GM18909 (cell line): ENCODE results near the gene MGA.

Source experiments
- ATAC-seq: cut with Tn5 transposase; IDR thresholded peaks from one replicate; pipeline ENCODE4 v1.9.1; 2021; ENCODE audit warnings: mild to moderate bottlenecking; ENCODE audit not compliant: unreplicated experiment, poor library complexity

The MGA gene

DNA sequence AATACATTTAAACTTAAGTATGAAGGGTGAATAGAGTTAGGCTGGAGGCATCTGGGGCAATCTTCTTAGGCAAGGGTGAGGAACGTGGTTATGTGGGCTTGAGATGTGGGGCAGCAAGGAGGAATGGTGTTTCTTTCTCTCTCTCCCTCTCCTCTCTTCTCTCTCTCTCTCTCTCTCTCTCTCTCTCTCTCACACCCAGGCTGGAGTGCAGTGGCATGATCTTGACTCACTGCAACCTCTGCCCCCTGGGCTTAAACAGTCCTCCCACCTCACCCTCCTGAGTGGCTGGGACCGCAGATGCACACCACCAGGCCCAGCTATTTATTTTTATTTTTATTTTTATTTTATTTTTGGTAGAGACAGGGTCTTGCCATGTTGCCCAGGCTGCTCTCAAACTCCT lies 4.0 kb upstream of the MGA start:
- no peak for ATAC-seq

DNA sequence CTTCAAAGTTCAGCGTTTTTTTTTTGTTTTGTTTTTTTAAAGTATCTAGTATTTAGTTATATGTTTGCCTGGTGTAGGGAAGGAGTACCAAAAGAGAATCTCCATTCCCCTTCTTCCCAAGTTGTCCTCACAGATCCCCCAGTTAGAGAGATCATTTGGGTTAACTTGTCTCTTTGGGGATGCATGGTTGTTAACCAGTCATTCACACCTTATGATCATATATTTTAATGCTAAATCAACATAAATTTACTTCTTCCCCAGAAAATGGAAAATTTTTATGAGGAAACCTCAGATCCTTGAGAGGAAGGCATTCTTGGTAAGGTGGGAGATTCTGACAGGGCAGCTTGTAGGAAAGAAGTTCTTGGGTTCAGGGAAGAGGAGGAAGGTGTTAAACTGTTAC lies 1.5 kb upstream of the MGA start:
- ATAC-seq, result no peak

DNA sequence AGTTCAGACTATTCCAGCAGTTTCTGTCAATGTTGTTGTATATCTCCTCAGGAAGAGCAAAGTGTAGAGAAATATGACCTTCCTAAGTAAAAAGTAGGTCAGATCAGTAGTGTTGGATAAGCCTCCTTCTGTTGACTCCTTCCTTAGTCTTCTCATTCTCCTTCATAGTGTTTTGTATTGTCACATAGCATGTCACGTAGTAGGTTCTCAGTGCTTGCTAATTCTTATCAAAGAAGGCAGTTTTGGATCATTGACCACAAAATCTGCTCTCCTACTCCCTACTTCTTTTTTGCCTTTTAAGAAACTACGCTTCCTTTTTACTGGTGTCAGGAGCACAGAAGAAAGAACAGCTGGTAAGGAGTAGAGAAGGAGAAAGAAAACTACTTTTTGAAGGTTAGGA lies 1.0 kb upstream of the MGA start:
- no peak for ATAC-seq

DNA sequence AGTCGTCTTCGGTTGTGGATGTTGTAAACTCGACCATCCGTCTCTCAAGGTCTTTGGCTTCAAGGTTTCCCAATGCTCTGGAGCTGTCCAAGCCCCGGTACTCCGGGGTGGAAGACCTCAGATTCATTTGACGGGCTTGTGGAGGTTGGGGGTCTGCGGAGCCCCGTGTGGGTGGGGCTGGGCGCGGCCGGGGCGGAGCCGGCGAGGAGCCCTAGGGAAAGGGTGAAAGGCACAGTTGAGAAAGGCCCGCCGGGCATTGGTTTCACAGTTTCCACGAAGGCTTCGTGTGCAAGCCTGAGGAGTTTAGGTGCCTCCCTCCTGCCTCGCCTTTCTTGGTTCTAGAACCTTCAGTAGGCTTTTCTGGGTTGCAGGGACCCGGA lies 360 bp upstream of the MGA start:
- no peak for ATAC-seq

DNA sequence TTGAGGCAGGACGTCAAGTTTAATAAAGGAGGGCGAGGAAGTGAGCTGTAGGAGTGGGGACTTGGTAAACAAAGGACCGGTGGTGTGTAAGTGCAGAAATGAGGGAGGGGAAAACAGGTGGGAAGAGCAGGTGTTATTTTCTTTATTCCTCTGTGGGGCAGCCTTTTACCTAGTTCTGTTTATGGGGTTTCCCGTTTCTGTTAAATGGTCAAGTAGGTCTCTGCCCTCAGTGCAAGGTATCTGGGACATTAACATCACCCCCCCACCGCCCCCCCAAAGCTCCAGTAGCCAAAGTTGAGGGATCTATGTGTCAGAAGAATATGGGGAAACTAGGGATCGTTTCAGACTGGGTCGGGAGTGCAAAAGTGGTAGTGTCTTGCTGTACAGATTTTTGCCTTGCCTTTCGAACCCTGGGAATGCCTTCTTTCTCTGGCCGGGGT lies 893 bp downstream of the MGA start:
- ATAC-seq, result peak; percentile 1

DNA sequence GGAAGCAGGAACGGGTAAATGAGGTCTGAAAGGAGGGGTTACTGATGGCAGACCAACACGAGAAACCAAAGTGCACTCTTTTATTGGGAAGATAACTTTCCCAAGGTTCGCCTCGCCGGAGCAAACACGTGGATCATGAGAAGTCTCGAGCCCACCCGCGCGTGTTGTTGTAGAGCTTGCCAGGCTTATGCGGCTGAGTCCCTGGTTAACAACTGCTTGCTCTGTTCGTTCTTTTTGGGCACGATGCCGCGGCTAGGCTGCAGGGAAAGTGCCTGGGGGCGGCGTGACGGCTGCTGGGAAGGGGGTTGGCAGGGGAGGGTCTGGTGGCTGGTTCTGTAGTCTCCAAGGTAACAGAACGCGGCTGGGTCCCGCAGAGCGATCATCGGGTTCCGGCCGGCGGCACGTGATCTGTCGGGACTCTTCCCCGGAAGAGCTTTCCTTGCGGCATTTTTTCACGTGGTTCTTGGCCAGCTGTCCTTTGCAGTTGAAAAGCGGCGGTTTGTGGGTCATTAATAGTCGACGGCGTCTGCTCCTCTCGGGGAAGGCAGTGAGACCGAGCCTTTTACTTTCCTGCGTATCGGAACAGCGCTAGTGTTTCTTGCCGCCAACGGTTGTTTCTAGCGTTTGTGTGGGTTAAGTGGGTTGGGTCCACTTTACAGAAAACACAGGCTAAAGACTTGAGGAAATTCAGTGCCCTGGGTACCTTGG lies 1.5 kb downstream of the MGA start:
- peak; percentile 41 for ATAC-seq

DNA sequence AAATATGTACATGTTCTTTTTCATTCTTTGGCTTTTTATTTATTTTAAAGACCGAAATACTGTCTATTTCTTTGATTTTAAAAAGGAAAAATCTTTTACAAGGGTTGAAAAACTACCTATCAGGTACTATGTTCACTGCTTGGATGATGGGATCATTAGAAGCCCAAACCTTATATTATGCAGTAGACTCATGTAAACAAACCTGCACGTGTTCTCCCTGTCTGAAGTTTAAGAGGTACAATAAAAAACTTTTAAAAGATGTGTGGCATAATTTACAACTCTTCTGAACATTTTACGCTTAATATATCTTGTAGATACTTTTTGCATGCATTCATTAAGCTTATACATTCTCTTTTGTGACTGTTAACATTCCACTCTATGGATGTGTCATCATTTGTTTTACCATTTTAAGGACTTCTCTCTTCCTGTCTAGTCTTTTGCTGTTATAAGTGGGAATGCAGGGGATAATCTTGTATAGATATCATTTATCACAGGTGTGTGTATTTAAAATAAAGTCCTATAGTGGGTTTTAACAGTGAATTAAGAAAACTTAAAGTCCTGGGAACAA lies 6.2 kb downstream of the MGA start:
- no peak for ATAC-seq

DNA sequence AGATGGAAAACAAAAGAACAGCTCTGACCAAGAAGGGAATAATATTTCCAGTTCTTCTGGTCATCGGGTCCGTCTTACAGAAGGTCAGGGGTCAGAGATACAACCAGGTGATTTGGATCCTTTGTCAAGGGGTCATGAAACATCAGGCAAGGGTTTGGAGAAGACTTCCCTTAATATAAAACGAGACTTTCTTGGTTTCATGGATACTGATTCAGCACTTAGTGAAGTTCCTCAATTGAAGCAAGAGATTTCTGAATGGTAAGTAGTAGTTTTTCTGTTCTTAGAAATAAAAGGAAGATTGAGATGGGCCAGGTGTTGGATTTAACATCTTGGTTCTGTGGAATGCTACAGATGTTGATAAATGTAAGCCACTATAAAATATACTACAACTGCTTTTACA lies 9.5 kb downstream of the MGA start:
- ATAC-seq, result no peak

DNA sequence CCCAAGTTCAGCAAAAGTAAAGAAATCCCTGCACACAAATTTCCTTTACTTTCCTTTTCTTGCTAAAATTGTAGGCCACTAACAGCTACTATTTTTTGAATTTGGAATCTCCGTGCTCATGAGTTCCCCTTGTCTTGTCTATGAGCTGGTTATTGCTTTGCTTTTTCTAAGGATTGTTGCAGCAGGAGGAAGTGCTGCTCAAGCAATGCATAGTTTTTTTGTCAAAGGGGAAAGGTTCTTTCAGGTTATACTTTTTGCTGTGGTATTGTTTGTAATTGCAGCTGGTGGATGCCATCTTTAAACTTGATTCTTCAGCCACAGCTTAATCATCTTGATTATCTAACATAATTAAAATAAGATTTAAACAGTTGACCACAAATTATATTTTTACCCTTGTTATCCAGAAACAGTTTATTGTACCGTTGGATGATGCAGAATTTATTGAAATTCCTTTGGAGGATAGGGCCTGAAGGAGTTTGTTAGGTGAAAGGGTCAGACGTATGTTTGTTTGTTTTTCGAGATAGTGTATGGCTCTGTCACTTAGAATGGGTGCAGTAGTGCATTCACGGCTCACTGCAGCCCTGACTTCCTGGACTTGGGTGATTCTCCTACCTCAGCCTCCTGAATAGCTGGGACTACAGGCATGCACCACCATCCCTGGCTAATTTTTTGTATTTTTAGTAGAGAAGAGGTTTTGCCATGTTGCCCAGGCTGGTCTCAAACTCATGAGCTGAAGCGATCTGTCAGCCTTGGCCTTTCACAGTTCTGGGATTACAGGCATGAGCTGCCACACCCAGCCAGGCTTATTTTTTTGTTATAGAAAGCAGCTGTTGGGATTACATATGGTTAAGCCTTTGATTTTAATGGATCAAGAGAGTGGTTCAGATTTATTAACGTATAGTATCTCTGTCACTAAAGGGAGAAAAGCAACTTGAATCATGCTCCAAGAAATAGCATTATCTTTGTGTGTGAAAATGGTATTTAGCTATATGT lies 11.7 kb downstream of the MGA start:
- no peak for ATAC-seq

DNA sequence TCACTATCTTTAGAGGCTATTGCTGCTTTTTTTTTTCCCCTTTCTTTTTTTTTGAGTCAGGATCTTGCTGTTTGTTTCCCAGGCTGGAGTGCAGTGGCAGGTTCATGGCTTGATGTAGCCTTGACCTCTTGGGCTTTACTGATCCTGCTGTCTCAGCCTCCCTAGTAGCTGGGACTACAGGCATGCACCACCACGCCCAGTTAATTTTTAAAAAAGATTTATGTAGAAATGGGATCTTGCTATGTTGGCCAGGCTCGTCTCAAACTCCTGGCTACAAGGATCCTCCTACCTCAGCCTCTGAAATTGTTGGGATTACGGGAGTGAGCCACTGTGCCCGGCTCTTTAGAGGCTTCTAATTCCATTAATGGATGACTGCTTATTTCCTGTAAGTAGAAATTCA lies 15.1 kb downstream of the MGA start:
- ATAC-seq, result no peak

DNA sequence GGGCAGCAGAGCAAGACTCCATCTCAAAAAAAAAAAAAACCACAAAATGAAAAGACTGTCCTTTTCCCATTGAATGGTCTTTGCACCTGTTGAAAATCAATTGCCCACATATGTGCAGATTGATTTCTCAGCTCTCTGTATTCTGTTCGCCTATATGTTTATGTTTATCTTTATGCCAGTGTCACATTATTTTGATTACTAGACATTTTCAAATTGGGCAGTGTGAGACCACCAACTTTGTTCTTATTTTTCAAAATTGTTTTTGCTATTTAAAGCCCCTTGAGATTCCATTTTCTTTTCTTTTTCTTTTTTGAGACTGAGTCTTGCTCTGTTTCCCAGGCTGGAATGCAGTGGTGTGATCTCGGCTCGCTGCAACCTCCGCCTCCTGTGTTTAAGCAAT lies 18.5 kb downstream of the MGA start:
- ATAC-seq, result no peak

DNA sequence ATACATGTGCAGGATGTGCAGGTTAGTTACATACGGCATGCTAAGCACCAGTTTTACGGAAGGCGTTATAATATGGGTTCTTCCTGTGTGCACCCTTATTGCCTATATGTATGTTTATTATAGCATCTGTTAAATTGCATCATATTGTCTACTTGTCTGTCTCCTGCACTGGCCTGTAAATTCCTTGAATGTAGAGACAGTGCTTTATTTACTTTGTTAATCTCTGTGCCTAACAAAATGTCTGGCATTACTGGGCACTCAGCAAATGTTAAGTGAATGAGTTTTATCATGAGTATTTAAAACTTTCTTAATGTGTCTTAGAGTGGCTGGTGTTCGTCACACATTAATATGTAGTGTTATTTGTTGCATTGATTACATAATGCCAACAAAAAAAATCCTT lies 23.8 kb downstream of the MGA start:
- ATAC-seq, result no peak

DNA sequence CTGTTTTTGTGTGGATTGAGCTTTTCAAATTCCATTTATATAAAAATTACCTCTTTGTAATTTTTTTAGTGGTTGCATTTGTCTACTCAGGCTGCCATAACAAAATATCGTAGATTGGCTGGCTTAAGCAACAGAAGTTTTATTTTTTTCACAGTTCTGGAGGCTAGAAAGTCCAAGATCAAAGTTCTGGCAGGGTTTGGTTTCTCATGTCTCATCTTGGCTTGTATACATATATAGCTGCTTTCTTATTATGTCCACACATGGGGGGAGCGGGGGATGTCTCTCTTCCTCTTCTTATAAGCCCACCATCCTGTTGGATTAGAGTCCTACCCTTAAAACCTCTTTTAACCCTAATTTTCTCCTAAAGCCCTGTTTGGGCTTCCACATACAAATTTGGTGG lies 28.5 kb downstream of the MGA start:
- no peak for ATAC-seq

DNA sequence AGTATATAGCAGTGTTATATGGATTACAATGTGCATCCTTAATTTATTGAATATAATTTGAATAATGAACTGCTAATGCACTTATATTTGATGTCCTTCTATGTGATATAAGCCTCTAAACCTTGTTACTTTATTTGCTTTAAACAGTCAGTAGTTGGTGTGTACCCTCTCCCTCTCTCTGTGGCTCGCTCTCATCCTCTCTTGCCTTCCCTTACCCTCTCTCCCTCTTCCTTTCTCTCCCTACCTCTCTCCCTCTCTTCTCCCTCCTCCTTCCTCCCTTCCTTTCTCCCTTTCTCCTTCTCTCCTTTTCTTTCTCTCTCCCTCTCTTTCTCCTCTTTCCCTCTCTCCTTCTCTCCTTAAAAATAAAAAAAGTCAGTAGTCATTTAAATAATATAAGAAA lies 28.9 kb downstream of the MGA start:
- ATAC-seq, result no peak

DNA sequence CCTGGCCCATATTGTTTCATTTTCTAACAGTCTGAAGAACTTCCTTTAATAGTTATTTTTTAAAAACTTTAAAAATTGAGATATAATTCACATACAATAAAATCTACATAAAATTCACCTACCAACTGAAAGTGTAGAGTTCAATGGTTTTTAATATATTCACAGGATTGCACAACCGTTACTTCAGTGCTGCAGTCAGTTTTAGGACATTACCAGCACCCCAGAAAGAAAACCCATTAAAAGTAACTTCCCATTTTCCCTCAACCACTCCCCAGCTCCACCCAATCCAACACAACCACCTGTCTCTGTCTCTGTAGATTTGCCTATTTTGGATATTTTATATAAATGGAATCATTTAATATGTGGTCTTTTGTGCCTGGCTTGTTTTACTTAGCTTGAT lies 29.6 kb downstream of the MGA start:
- no peak for ATAC-seq

DNA sequence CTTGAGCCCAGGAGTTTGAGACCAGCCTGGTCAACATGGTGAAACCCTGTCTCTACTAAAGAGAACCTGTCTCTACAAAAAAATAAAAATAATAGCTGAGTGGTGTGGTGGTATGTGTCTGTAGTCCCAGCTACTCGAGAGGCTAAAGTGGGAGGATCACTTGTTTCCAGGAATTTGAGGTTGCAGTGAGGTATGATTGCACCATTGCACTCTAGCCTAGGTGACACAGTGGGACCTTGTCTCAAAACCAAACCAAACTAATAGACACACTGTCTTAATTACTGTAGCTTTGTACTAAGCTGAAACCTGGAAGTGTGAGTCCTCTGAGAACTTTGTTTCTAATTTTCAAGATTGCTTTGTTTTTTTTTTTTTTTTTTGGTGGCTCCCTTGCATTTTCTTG lies 30.4 kb downstream of the MGA start:
- no peak for ATAC-seq

DNA sequence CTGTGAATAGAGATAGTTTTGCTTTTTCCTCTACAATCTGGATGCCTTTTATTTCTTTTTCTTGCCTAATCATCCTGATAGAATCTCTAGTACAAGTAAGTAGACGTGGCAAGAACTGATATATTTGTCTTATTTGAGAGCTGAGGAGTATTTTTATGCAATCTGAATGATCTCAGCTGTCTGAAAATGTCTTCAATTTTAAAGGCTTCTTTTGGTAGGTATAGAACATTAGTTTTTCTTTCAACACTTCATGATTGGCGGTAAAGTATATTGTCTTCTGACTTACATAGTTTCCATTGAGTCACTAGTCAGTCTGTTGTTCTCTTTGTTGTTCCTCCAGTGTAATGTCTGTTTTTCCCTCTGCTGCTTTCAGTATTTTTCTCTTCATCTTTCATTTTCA lies 31.3 kb downstream of the MGA start:
- no peak for ATAC-seq

DNA sequence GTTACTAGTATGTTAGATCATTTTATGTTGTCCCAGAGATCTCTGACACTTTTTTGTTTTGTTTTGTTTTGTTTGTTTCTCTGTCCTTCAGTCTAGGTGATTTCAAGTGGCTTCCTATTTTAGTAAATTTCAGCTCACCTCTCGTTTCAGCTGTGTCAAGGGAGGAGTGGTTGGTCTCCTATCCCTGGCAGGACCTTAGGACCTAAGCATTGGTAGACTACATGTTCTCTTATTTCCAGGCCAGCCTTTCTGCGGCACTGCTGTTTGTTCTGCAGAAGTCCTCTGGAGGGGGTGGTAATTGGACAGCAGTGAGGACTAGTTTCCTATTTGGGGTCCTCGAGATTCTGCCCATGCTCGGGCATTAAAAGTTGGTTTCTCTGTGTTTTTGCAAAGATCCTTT lies 31.8 kb downstream of the MGA start:
- ATAC-seq, result no peak

DNA sequence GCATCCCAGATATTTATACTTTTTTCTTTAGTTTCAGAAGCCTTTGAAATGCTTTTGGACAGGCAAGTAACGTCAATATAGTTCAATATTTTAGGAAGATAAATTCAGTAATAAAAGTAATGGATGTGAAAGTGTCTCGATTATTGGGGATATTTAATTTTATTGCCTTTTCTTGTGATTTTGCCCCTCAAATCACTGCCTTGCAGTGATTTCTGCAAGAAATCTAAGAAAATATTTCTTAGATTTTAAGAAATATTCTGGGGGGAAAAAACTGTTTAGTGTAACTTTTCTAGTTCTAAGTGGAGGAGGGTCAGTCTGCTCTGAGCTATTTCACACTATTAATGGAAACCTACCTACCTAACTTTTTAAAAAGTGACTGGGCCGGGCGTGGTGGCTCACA lies 33.6 kb downstream of the MGA start:
- no peak for ATAC-seq

DNA sequence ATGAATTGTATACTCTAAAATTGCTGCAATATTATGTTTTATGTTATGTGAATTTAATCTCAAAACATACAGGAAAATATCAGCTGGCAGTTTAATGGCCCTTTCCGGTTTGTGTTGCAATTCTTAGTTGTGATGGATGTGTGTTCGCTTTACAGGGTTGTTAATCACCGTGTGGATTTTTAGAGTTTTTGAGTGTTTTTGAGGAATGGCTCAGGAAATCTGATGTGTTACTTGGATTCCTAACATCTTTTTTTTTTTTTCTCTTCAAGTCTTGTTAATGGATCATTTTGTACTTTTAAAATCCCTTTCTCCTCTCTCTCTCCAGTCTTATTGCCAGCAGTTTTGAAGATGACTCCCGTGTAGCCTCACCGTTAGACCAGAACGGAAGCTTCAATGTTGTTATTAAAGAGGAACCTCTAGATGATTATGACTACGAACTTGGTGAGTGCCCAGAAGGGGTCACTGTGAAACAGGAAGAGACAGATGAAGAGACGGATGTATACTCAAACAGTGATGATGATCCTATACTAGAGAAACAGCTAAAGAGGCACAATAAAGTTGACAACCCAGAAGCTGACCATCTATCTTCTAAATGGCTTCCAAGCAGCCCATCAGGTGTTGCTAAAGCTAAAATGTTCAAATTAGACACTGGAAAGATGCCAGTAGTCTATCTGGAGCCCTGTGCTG lies 35.7 kb downstream of the MGA start:
- ATAC-seq, result peak; percentile 82

DNA sequence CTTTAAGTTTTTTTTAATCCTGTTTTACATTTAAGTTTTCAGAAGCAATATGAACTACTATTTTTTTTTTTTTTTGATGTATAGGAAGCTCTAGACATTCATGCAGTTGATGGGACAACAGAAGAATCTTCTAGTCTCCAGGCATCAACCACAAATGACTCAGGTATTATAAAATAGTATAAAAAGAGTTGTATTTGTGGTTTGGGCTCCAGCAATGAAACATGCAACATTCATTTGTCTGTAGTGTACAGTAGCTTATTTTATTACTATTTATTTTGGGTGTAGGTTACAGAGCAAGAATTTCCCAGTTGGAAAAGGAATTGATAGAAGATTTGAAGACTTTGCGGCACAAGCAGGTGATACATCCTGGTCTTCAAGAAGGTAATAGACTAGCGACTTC lies 38.6 kb downstream of the MGA start:
- ATAC-seq, result no peak
